Middle frontal gyrus (tissue), 1 donor: ENCODE results near the gene NID1.
"Not testable (repeated sequence)": the region's sequence is repeated elsewhere in the genome, so short reads cannot be mapped to it uniquely, and the experiment has no call there.

Source experiments
- DNase-seq: peaks from one replicate; pipeline ENCODE4 v3.0.0-alpha.2; 2015; ENCODE audit warnings: low spot score; ENCODE audit errors: extremely low spot score

The NID1 gene

DNA sequence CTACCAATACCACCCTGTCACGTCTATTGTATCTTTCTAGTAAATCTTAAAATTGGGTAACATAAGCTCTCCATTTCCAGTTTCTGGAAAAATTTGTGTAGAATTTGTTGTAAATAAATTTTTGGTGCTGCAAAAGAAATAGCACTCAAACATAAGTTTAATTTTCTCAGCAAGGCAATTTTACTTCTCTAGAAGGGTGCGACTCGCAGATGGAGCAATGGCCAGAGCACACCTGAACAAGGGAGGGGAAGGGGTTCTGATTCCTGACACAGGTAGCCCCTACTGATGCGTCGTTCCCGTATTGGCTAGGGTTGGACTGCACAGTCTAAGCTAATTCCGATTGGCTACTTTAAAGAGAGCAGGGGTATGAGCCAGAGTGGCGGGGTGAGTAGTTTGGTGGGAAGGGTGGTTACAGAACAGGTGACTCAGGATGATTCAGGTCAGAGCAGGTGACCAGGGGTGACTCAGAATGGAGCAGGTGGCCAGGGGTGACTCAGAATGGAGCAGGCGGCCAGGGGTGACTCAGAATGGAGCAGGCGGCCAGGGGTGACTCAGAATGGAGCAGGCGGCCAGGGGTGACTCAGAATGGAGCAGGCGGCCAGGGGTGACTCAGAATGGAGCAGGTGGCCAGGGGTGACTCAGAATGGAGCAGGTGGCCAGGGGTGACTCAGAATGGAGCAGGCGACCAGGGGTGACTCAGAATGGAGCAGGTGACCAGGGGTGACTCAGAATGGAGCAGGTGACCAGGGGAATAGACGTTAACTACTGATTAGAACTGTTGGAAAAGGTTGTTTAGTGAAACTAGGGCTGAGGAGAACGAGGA lies 32.0 kb upstream of the NID1 start:
- DNase-seq: not testable (repeated sequence)

DNA sequence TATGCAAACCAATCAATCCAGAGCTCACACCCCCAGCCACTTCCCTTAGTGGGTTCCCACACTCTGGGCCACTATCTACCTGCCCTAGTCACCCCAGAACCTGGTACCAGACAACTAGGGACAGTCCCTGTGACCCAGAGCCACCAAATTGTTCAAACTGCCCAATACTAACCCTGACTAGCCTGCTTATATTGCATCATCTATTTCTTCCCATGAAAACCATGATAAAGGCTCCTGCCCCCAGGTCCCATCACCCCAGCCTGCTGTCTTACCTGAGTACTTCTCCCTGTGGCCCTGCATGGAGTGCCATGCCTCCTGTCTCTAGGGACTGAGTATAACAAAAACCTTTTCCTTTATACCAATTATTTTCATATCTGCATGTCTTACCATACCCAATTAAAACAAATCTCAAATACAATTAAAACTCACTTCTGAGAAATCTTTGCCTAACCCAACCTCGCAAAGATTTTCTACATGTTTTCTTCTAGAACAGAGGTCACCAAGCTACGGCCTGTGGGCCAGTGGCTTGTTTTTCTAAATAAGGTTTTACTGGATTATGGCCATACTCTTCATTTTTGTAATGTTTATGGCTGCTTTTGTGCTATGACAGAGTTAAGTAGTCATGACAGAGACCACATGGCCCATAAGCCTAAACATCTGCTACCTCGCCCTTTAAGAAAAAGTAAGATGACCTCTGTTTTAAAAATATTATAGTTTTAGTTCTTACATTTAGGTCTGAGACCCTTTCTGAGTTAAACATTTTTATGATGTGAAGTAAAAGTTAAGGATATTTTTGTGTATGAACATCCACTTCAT lies 31.0 kb upstream of the NID1 start:
- DNase-seq: no peak

- no peak for DNase-seq
Observed at GRCh38 chr1:236092899-236093298, 28.0 kb upstream of the NID1 start.

DNA sequence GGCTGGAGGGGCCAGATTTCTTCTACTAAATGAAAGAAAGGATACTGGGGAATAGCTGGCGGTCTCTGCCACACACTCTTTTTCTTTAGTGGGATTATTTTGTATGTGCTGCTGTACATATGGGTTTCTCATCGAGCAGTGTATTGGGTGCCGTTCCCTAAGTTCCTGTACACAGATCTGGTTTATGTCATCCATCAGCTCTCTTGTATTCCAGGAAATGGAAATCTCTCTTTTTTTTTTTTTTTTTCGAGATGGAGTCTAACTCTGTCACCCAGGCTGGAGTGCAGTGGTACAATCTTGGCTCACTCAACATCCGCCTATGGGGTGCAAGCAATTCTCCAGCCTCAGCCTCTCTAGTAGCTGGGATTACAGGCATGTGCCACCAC lies 27.0 kb upstream of the NID1 start:
- DNase-seq: no peak

DNA sequence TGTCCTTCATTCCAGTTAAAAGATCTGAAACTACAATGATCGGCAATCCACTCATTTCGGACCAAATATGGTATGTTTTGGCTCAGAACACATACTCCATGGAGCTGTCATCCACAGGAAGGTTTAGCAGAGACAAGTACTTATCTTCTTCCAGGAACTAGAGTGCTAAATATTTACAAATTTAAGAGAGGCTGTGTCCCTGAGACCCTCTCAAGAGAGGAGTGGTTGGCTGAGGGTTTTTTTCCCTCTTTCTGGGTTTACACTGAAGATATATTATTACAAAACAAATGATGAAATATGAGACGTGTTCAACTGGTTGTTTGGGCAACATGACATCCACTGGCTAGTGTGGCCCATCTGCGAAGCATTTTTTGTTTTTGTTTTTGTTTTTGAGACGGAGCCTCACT lies 25.9 kb upstream of the NID1 start:
- no peak for DNase-seq

- no peak for DNase-seq
Observed at GRCh38 chr1:236089046-236089773, 24.3 kb upstream of the NID1 start.

- no peak for DNase-seq
Observed at GRCh38 chr1:236086537-236086936, 21.6 kb upstream of the NID1 start.

DNA sequence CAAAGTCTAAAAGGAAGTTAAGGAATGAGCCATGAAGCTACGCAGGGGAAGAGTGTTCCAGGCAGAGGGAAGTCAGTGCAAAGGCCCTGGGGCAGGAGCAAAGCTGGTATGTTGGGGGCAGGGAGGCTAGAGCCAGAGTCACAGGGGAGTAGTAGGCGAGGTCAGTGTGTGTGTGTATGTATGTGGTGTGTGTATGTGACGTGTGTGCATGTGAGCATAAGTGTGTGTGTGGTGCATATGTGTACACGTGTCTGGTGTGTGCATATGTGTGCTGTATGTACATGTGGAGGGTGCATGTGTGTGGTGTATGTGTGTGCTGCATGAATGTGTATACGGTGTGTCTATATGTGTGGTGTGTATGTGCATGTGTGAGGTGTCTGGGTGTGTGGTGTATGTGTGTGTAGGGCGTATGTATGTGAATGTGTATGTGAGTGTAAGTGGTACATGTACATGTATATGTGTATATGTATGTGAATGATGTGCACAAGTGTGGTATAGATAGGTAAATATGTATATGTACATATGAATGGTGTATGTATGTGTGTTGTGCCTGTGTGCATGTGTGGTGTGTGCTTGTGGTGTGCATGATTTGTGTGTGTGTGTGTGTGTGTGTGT lies 20.8 kb upstream of the NID1 start:
- DNase-seq: no peak

DNA sequence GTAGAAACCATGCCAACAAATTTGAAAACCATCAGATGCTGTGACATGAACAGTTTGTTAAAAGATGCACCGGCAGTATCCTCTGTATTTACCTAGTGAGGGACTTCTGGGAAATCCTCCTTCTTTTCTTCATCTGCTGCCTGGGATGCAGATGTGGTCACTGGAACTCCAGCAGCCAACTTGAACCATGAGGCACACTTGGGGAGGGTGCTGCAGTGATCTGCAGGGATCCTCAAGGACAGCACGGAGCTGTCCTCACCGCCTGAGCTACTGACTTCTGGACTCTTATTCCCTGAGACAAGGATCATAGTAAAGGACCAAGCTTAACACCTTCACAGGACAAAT lies 19.5 kb upstream of the NID1 start:
- no peak for DNase-seq

- no peak for DNase-seq
Observed at GRCh38 chr1:236083650-236084385, 18.9 kb upstream of the NID1 start.

- no peak for DNase-seq
Observed at GRCh38 chr1:236082526-236082925, 17.6 kb upstream of the NID1 start.

- DNase-seq: no peak
Observed at GRCh38 chr1:236081546-236082227, 16.8 kb upstream of the NID1 start.

- no peak for DNase-seq
Observed at GRCh38 chr1:236079703-236080102, 14.8 kb upstream of the NID1 start.

GRCh38 chr1:236078993-236079392 lies 14.1 kb upstream of the NID1 start:
- no peak for DNase-seq

GRCh38 chr1:236078077-236078476 lies 13.2 kb upstream of the NID1 start:
- not testable (repeated sequence) for DNase-seq

GRCh38 chr1:236075848-236076247 lies 11.0 kb upstream of the NID1 start:
- no peak for DNase-seq

DNA sequence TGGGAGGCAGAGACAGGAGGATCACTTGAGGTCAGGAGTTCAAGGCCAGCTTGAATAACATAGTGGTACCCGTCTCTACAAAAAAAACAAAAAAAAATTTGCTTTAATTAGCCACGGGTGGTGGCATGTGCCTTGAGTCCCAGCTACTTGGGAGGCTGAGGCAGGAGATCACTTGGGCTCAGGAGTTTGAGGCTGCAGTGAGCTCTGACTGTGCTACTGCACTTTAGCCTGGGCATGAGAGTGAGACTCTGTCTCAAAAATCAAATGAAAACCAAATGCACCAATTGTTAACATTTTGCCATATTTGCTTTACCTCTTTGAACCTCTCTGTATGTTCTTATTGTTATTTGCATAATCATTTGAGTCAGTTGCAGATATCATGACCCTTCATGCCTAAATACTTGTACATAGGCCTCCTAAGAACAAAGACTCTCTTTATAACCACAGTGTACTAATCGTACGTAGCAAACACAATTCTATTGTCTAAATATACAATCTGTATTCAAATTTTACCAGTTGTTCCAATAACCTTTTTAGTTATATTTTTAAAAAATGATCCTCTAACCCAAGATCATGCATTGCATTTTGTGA lies 8.5 kb upstream of the NID1 start:
- no peak for DNase-seq

DNA sequence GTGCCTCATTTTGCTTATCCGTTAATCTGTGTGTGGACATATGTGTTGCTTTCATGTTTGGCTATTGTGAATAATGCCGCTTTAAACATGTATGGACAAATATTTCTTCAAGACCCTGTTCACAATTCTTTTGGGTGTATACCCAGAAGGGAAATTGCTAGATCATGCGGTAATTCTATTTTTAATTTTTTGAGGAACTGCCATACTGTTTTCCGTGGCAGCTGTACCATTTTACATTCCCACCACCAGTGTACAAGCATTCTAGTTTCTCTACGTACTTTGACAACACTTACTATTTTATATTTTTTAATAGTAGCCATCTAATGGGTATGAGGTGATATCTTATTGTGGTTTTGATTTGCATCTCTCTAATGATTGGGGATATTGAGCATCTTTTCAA lies 7.1 kb upstream of the NID1 start:
- no peak for DNase-seq

DNA sequence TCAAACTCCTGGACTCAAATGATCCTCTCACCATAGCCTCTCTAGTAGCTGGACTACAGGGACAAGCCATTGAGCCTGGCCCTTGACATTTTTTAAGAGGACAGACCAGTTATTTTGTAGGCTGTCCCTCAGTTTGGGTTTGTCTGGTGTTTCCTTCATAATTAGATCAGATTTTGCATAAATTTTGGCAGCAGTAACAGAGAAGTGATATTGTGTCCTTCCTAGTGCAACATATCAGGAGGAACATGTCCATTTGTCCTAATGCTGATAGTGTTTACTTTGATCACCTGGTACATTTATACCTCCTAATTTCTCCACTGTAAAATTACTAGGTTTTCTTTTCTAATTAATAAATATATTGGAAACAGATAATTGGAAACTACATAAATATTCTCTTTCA lies 5.9 kb upstream of the NID1 start:
- DNase-seq: no peak

DNA sequence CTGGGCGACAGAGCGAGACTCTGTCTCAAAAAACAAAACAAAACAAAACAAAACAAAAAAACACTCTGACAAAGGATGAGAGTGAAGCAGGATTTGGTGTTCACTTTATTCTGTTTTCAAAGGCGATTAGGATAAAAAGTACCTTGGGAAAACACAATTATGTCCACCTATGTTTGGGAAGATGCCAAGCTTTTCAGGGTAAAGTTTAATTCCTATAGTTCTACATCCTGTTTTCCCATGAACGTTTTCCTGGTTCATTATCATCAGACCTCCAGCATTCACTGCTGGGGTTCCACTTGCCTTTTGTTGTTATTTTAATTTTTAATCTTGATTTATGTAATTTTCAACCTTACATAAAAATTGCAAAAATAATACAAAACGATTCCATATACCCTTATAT lies 4.9 kb upstream of the NID1 start:
- no peak for DNase-seq
